ENCODE results near the gene PTBP1. TPM values are rescaled to one million over a fixed set of nuclear protein-coding genes. Genes with fewer than 3 reads are reported as not detected.

Gene PTBP1
- total and polyA plus RNA-seq, 2 of the 13 experiments (the other 11 are each of a cell fraction or from before 2014, with no cell fraction given): 195 to 288 TPM

GRCh38 chr19:788983-789700, 8.1 kb upstream of the PTBP1 start (continued):
- no peak for TF ChIP-seq PRDM15 (CRISPR knock-in tag; IDR thresholded peaks at IDR 0.05)
- peak; percentile 33; the same call in 1 of the 2 replicates for TF ChIP-seq IRF9 (CRISPR knock-in tag; IDR thresholded peaks at IDR 0.05; ENCODE audit: borderline replicate concordance)
- TF ChIP-seq ZNF773 (CRISPR knock-in tag; IDR thresholded peaks at IDR 0.05; ENCODE audit: borderline replicate concordance): peak; percentile 37; the same call in 1 of the 2 replicates
- 0 out of 2 replicates have a peak, but pooled peaks have one; percentile 69 for TF ChIP-seq PHF21A (CRISPR knock-in tag; IDR thresholded peaks at IDR 0.05)
- no peak for TF ChIP-seq NFKBIZ (CRISPR knock-in tag; IDR thresholded peaks at IDR 0.05)
- TF ChIP-seq FOXP4 (CRISPR knock-in tag; IDR thresholded peaks at IDR 0.05): no peak
- TF ChIP-seq THAP11 (CRISPR knock-in tag; IDR thresholded peaks at IDR 0.05): 0 out of 2 replicates have a peak, but pooled peaks have one; percentile 20
- no peak for TF ChIP-seq MXD3 (CRISPR knock-in tag; IDR thresholded peaks at IDR 0.05)
- TF ChIP-seq CEBPB (IDR thresholded peaks at IDR 0.05; ENCODE audit: borderline replicate concordance, low read depth, low read length): no peak
- no peak for TF ChIP-seq ZXDC (CRISPR knock-in tag; IDR thresholded peaks at IDR 0.05)
- TF ChIP-seq CHD2 (IDR thresholded peaks at IDR 0.05; ENCODE audit: low read depth, low read length): no peak
- 0 out of 2 replicates have a peak, but pooled peaks have one; percentile 31 for TF ChIP-seq HNRNPL (IDR thresholded peaks at IDR 0.05; ENCODE audit: low read depth, low read length)
- no peak for TF ChIP-seq IRF1 (CRISPR knock-in tag; IDR thresholded peaks at IDR 0.05; ENCODE audit: low read depth)
- TF ChIP-seq LBX2 (CRISPR knock-in tag; IDR thresholded peaks at IDR 0.05; ENCODE audit: borderline replicate concordance): no peak
- TF ChIP-seq MXI1 (IDR thresholded peaks at IDR 0.05; ENCODE audit: borderline replicate concordance, low read depth, low read length): 0 out of 3 replicates have a peak, but pooled peaks have one; percentile 0
- TF ChIP-seq CBX1 (IDR thresholded peaks at IDR 0.05; ENCODE audit: low read depth): peak; percentile 54
- TF ChIP-seq ZNF382 (CRISPR knock-in tag; IDR thresholded peaks at IDR 0.05; ENCODE audit: borderline replicate concordance): no peak
